Astrocyte (in vitro differentiated cells and primary cell): ENCODE measurements around the gene HOXB7. TPM values are rescaled to one million over a fixed set of nuclear protein-coding genes. Genes with fewer than 3 reads are reported as not detected.

Experiments
- DNase-seq: peaks from one replicate; pipeline ENCODE4 v3.0.0-alpha.2; 2010; ENCODE audit warnings: low read depth
- FAIRE-seq: peaks from 2 replicates; lab custom pipeline; 2011; peaks lifted over from hg19 to GRCh38; lab: Jason Lieb, UNC
- H2AFZ ChIP-seq: 2 replicates; pipeline ENCODE4 v1.6.0; 2012; ENCODE audit warnings: low read depth, low read length, inconsistent platforms
- H3K27ac ChIP-seq: 2 replicates; pipeline ENCODE4 v1.5.1; 2011; ENCODE audit warnings: low read depth, low read length, inconsistent platforms
- H3K27me3 ChIP-seq: 2 replicates; pipeline ENCODE4 v1.6.0; 2011; ENCODE audit warnings: low read length, inconsistent platforms; ENCODE audit not compliant: insufficient read depth
- H3K36me3 ChIP-seq: 2 replicates; pipeline ENCODE4 v1.5.1; 2011; ENCODE audit warnings: low read length, inconsistent platforms; ENCODE audit not compliant: insufficient read depth
- H3K4me1 ChIP-seq: 2 replicates; pipeline ENCODE4 v1.5.1; 2011; ENCODE audit warnings: low read length, inconsistent platforms; ENCODE audit not compliant: insufficient read depth
- H3K4me2 ChIP-seq: 2 replicates; pipeline ENCODE4 v1.6.0; 2012; ENCODE audit warnings: low read length, inconsistent platforms
- H3K4me3 ChIP-seq: 2 replicates; pipeline ENCODE4 v1.5.1; 2011; ENCODE audit warnings: low read depth, mild to moderate bottlenecking, low read length, inconsistent platforms; ENCODE audit not compliant: insufficient read depth
- H3K79me2 ChIP-seq: 2 replicates; pipeline ENCODE4 v1.6.0; 2012; ENCODE audit warnings: mild to moderate bottlenecking, low read length, inconsistent platforms; ENCODE audit not compliant: insufficient read depth
- H3K9ac ChIP-seq: 2 replicates; pipeline ENCODE4 v1.6.0; 2012; ENCODE audit warnings: mild to moderate bottlenecking, low read length, inconsistent platforms
- H3K9me3 ChIP-seq: 2 replicates; pipeline ENCODE4 v1.5.1; 2012; ENCODE audit warnings: low read depth, mild to moderate bottlenecking, low read length, inconsistent platforms; ENCODE audit not compliant: insufficient read depth
- H4K20me1 ChIP-seq: 2 replicates; pipeline ENCODE4 v1.6.0; 2012; ENCODE audit warnings: low read length, inconsistent platforms; ENCODE audit not compliant: insufficient read depth
- H3K27ac Mint-ChIP-seq: one replicate; pipeline ENCODE4 v1.8.0; 2021; ENCODE audit warnings: mild to moderate bottlenecking, mixed read lengths; ENCODE audit not compliant: unreplicated experiment
- H3K27me3 Mint-ChIP-seq: one replicate; pipeline ENCODE4 v1.8.0; 2021; ENCODE audit warnings: low read depth, mixed read lengths; ENCODE audit not compliant: unreplicated experiment
- H3K36me3 Mint-ChIP-seq: one replicate; pipeline ENCODE4 v1.8.0; 2021; ENCODE audit warnings: low read depth, mixed read lengths; ENCODE audit not compliant: unreplicated experiment
- H3K4me1 Mint-ChIP-seq: one replicate; pipeline ENCODE4 v1.8.0; 2021; ENCODE audit warnings: low read depth, mixed read lengths; ENCODE audit not compliant: unreplicated experiment
- H3K4me3 Mint-ChIP-seq: one replicate; pipeline ENCODE4 v1.8.0; 2021; ENCODE audit warnings: mild to moderate bottlenecking, moderate library complexity, mixed read lengths; ENCODE audit not compliant: unreplicated experiment
- H3K9me3 Mint-ChIP-seq: one replicate; pipeline ENCODE4 v1.8.0; 2021; ENCODE audit warnings: mild to moderate bottlenecking, mixed read lengths; ENCODE audit not compliant: unreplicated experiment
- EZH2 ChIP-seq: IDR thresholded peaks from 2 replicates; pipeline ENCODE4 v1.6.1; 2012; ENCODE audit warnings: mild to moderate bottlenecking, low read length, inconsistent platforms; ENCODE audit not compliant: insufficient read depth
- total RNA-seq: library from RNA; stranded (reverse); gene quantifications from 2 replicates; pipeline ENCODE4 v1.2.1, GENCODE V29; 2021
- TF ChIP-seq, protein P1 (sequence below): IDR thresholded peaks from 2 replicates; pipeline ENCODE4 v1.5.1; 2011; ENCODE audit warnings: low read depth, mild to moderate bottlenecking, inconsistent platforms, low read length, moderate library complexity; ENCODE audit not compliant: insufficient read depth

HOXB7 gene
- total RNA-seq, 1 donor from 2014 or later, result not detected

DNA sequence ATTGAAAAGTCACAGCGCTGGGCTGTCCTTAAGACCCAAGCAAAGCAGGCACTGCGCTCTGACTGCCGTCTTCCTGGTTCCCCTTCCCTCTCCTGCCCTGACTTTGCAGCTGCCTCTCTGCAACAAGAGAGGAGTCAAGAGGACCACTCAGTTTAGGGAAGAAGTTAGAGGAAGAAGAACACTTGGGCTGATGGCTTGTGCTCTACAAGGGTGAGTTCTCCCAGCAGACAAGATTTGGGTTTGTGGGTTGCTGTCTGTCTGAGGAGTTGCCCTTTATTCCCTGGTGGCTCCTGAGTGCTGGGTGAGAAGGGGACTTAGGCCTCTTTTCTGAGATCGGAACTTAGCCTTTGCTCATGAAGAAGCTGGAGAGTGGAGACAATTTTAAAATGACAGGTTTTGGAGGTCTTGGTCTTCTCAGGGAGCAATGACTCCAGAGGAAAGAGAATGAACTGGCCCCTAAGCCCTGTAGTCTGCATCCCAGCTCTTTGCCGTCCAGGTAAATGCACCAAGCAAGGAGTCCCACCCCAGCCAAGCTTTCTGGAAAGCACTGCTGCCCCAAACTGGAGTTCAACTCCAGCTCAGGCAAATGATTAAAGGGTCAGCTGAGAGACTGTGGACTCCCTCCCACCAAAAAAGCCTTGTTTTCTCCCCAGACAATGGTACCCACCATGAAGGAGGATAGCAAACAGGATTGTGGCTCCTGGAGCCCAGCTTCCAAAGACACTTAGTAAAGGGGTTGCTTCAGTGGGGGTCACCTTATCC lies 18.0 kb upstream of the HOXB7 start:
- peaks cover 10% of the 10 kb centered on the region for H3K36me3 Mint-ChIP-seq
- peaks cover 14% of the 10 kb centered on the region for H3K4me1 ChIP-seq

DNA sequence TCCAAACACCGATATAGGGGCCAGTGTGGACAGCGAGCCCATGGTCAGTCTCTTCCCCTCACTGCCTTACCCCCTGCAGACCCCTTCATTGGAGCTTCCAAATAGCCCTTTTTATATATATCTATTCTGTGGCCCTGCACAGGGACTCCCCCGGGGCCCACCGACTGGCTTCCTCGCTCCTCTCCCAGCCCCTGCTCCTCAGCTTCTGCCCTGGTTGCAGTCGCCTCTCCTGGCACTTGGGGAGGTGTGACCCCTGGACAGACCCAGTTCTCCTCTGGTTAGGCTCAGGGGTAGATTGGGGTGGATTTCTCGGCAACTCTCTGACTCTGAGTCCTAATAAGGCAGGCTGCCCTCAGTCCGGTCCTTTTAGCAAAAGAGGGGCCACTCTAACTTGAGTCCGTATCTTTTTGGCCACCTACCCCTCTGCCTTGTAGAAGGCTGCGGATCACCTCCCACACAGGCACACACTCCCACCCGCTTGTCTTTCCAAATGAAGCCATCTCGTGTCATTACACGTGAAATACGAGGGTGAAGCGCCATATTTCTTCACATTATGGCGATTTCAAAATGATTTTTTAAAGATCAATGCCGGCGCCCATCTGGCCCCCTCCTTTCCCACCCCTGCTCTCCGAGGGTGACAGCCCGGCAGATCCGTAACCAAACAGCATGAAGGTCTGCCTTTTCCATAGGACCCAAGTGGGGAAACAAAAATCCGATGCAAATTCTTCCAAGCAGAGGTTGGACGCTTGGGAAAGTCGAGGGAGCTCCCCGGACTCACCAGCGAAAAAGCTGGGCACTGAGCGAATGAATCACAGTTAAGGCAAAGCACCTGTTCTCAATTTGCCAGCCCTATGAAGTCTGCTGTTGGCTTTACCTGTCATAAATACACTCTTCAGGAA lies 17.1 kb upstream of the HOXB7 start:
- Histone ChIP-seq H2AFZ (no peak overlapping the region), H4K20me1 (no peaks in the 10 kb centered on the region), H3K4me1 (peaks cover 11% of the 10 kb centered on the region), H3K36me3 (no peaks in the 10 kb centered on the region), H3K27ac (no peak overlapping the region), H3K27me3 (peaks cover 97% of the 10 kb centered on the region), H3K79me2 (no peaks in the 10 kb centered on the region), H3K4me3 (no peak overlapping the region), H3K9me3 (peaks cover 9% of the 10 kb centered on the region), H3K9ac (no peak overlapping the region), H3K4me2 (no peak overlapping the region)
- H3K4me1 Mint-ChIP-seq, result no peaks in the 10 kb centered on the region
- H3K9me3 Mint-ChIP-seq, result peaks cover 16% of the 10 kb centered on the region
- peaks cover 9% of the 10 kb centered on the region for H3K36me3 Mint-ChIP-seq
- peaks cover 87% of the 10 kb centered on the region for H3K27me3 Mint-ChIP-seq
- no peak for TF ChIP-seq EZH2
- TF ChIP-seq, protein P1, sequence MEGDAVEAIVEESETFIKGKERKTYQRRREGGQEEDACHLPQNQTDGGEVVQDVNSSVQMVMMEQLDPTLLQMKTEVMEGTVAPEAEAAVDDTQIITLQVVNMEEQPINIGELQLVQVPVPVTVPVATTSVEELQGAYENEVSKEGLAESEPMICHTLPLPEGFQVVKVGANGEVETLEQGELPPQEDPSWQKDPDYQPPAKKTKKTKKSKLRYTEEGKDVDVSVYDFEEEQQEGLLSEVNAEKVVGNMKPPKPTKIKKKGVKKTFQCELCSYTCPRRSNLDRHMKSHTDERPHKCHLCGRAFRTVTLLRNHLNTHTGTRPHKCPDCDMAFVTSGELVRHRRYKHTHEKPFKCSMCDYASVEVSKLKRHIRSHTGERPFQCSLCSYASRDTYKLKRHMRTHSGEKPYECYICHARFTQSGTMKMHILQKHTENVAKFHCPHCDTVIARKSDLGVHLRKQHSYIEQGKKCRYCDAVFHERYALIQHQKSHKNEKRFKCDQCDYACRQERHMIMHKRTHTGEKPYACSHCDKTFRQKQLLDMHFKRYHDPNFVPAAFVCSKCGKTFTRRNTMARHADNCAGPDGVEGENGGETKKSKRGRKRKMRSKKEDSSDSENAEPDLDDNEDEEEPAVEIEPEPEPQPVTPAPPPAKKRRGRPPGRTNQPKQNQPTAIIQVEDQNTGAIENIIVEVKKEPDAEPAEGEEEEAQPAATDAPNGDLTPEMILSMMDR, result no peak
- DNase-seq (no peak), FAIRE-seq (no peak)
- H3K27ac Mint-ChIP-seq, result no peak overlapping the region
- no peak overlapping the region for H3K4me3 Mint-ChIP-seq

More for the DNA sequence above, 18.0 kb upstream of the HOXB7 start:
- Histone ChIP-seq H3K9ac (no peak overlapping the region), H3K36me3 (no peaks in the 10 kb centered on the region), H3K4me2 (no peak overlapping the region), H3K9me3 (peaks cover 12% of the 10 kb centered on the region), H3K27ac (no peak overlapping the region), H2AFZ (no peak overlapping the region), H3K4me3 (no peak overlapping the region), H3K79me2 (no peaks in the 10 kb centered on the region), H3K27me3 (peaks cover 97% of the 10 kb centered on the region), H4K20me1 (no peaks in the 10 kb centered on the region)
- FAIRE-seq (no peak), DNase-seq (no peak)
- no peak for TF ChIP-seq EZH2
- TF ChIP-seq, protein P1, result no peak
- Mint-ChIP-seq H3K27me3 (peaks cover 83% of the 10 kb centered on the region), H3K4me3 (no peak overlapping the region), H3K27ac (no peak overlapping the region), H3K9me3 (peaks cover 16% of the 10 kb centered on the region), H3K4me1 (no peaks in the 10 kb centered on the region)
